ENCODE data around the gene BNIP3. TPM values are rescaled to one million over a fixed set of nuclear protein-coding genes. Genes with fewer than 3 reads are reported as not detected.
A peak's percentile ranks its signal among the peaks of the same experiment; 100 is the strongest.

BNIP3 gene
- total RNA-seq: 100 to 1,000 TPM; 147 to 158 TPM

GRCh38 chr10:131981429-131982184 lies at the start of gene BNIP3:
BNIP3 (minus strand) TSS chr10:131981923; CDS start chr10:131981806, 117 bp downstream.
- Histone ChIP-seq H3K9me3 (no peaks in the 10 kb centered on the region), H3K4me3 (peak within 1 kb of the TSS; percentile 83 to 100), H3K27me3 (no peaks in the 10 kb centered on the region), H3K36me3 (replicated peaks in 1 of 2; ENCODE audit: insufficient read depth in 1 of 2, low read depth in 2 of 2) (no peaks in the 10 kb centered on the region), H3K4me1 (peaks cover 36% of the 10 kb centered on the region), H3K27ac (peak within 1 kb of the TSS; percentile 86 to 96 (median 92))
- ATAC-seq: peak; percentile 91
- DNase-seq: peak; percentile 96 to 97 (median 97)
- peak in 3 of 7 experiments; percentile 14 to 25 (median 24) for TF ChIP-seq CTCF (IDR thresholded peaks at IDR 0.05)
- TF ChIP-seq POLR2A (IDR thresholded peaks at IDR 0.05): peak; percentile 97 to 99 (median 99)
- WGBS, 2 donors: 0% methylated on average over 6 to 70 of the region's 100 CpGs
- intact Hi-C loops (cut with DNase I): no loop called here

- TF ChIP-seq POLR2A (IDR thresholded peaks at IDR 0.05): no peak
- TF ChIP-seq CTCF (IDR thresholded peaks at IDR 0.05): no peak
- intact Hi-C loops (cut with DNase I): no loop called here
- Histone ChIP-seq H3K9me3 (no peaks in the 10 kb centered on the region), H3K36me3 (replicated peaks in 1 of 2; ENCODE audit: insufficient read depth in 1 of 2, low read depth in 2 of 2) (no peaks in the 10 kb centered on the region), H3K4me1 (peaks cover 2% of the 10 kb centered on the region), H3K27ac (no peak overlapping the region), H3K4me3 (no peak overlapping the region), H3K27me3 (no peaks in the 10 kb centered on the region)
- WGBS, 2 donors: 56 to 64% methylated on average over 12 of the region's 12 CpGs
- no peak for ATAC-seq
- no peak for DNase-seq
These were observed 49.3 kb upstream of the BNIP3 start for GRCh38 chr10:132030898-132031463.

- Histone ChIP-seq H3K27me3 (no peaks in the 10 kb centered on the region), H3K9me3 (no peaks in the 10 kb centered on the region), H3K4me1 (peaks cover 1% of the 10 kb centered on the region), H3K36me3 (replicated peaks in 1 of 2; ENCODE audit: insufficient read depth in 1 of 2, low read depth in 2 of 2) (no peaks in the 10 kb centered on the region), H3K4me3 (no peak overlapping the region), H3K27ac (no peak overlapping the region)
- DNase-seq: no peak
- intact Hi-C loops (cut with DNase I): no loop called here
- TF ChIP-seq CTCF (IDR thresholded peaks at IDR 0.05) (no peak), POLR2A (IDR thresholded peaks at IDR 0.05) (no peak)
- WGBS, 2 donors: 53 to 55% methylated on average over 6 of the region's 6 CpGs
- no peak for ATAC-seq
These were observed 47.0 kb upstream of the BNIP3 start for GRCh38 chr10:132028706-132029105.

GRCh38 chr10:132027423-132027983 lies 45.8 kb upstream of the BNIP3 start:
- DNase-seq: no peak
- no peaks in the 10 kb centered on the region for H3K27me3 ChIP-seq
- TF ChIP-seq CTCF (IDR thresholded peaks at IDR 0.05): no peak
- TF ChIP-seq POLR2A (IDR thresholded peaks at IDR 0.05): no peak
- no peak overlapping the region for H3K4me3 ChIP-seq
- no peaks in the 10 kb centered on the region for H3K36me3 ChIP-seq (replicated peaks in 1 of 2; ENCODE audit: insufficient read depth in 1 of 2, low read depth in 2 of 2)
- no peak for ATAC-seq
- peaks cover 13% of the 10 kb centered on the region for H3K4me1 ChIP-seq
- 63 to 72% methylated on average over 3 of the region's 3 CpGs for WGBS, 2 donors
- intact Hi-C loops (cut with DNase I): no loop called here
- H3K27ac ChIP-seq: no peak overlapping the region
- H3K9me3 ChIP-seq: no peaks in the 10 kb centered on the region

Measured in body of pancreas (tissue), 4 donors.